K562 (cell line): ENCODE results near the gene CDCA7. TPM values are rescaled to one million over a fixed set of nuclear protein-coding genes. Genes with fewer than 3 reads are reported as not detected.

Source experiments
- GATAD2A ChIP-seq: fragments of 450-650 bp; IDR thresholded peaks from 2 replicates; pipeline ENCODE4 v1.6.1; 2017
- JUN ChIP-seq, 2 experiments: sonication (generic) in 1 of 2; formaldehyde crosslinking in 1 of 2; IDR thresholded peaks; 2 replicates each; pipeline versions ENCODE4 v1.6.1 to v1.8.0; 2012 to 2022; ENCODE audit warnings: borderline replicate concordance in 2 of 2, mild to moderate bottlenecking in 2 of 2, improper control_type of control experiment in 1 of 2, low read depth in 1 of 2, low read length in 1 of 2, missing genetic modification reagents in 1 of 2
- KAT7 ChIP-seq: sonication (generic); formaldehyde crosslinking; IDR thresholded peaks from 2 replicates; pipeline ENCODE4 v1.8.0; 2022; ENCODE audit warnings: missing genetic modification reagents, mild to moderate bottlenecking, borderline replicate concordance
- MAFF ChIP-seq: IDR thresholded peaks from 2 replicates; pipeline ENCODE4 v1.6.1; 2012; ENCODE audit warnings: low read length, improper control_type of control experiment
- MCM7 ChIP-seq, 2 experiments: fragments of 450-650 bp; IDR thresholded peaks; 2 replicates each; pipeline ENCODE4 v1.6.1; 2016 to 2018
- NKRF ChIP-seq: fragments of 450-650 bp; IDR thresholded peaks from 2 replicates; pipeline ENCODE4 v1.6.1; 2016; ENCODE audit warnings: borderline replicate concordance
- RB1 ChIP-seq: fragments of 450-650 bp; IDR thresholded peaks from 2 replicates; pipeline ENCODE4 v1.6.1; 2017; ENCODE audit warnings: low read depth, mild to moderate bottlenecking
- RERE ChIP-seq: sonication (generic); formaldehyde crosslinking; IDR thresholded peaks from 2 replicates; pipeline ENCODE4 v1.8.0; 2023; ENCODE audit warnings: missing genetic modification reagents, mild to moderate bottlenecking, borderline replicate concordance
- SIRT6 ChIP-seq: IDR thresholded peaks from one replicate; pipeline ENCODE4 v1.6.1; 2012; ENCODE audit warnings: low read depth, mild to moderate bottlenecking, control low read depth, inconsistent platforms, low read length, moderate library complexity
- SPI1 ChIP-seq: IDR thresholded peaks from 2 replicates; pipeline ENCODE4 v1.6.1; 2011; ENCODE audit warnings: low read depth, low read length, control low read depth, borderline replicate concordance
- SRSF7 ChIP-seq: fragments of 200-400 bp; formaldehyde crosslinking; optimal IDR thresholded peaks from 2 replicates; pipeline ENCODE3; 2017; ENCODE audit warnings: mild to moderate bottlenecking, low read depth, low read length
- ZBTB12 ChIP-seq: fragments of 250-450 bp; sonication (Bioruptor Pico); IDR thresholded peaks from 2 replicates; pipeline ENCODE4 v1.4.0; 2020
- ZBTB49 ChIP-seq: sonication (generic); formaldehyde crosslinking; IDR thresholded peaks from 2 replicates; pipeline ENCODE4 v1.8.0; 2022; ENCODE audit warnings: missing genetic modification reagents, mild to moderate bottlenecking, borderline replicate concordance
- ZKSCAN1 ChIP-seq: fragments of 150-350 bp; IDR thresholded peaks from 2 replicates; pipeline ENCODE4 v1.6.1; 2016; ENCODE audit warnings: low read depth, low read length
- polyA plus RNA-seq, 8 experiments: library from polyadenylated mRNA; depleted of rRNA in 4 of 8; stranded (reverse) in 5 of 8; unstranded in 3 of 8; fragments of >200 nt; fragmentation: Nextera tagmentation in 2 of 8; fragmentation: Illumina TruSeq in 1 of 8; extraction: Ambion mirVana in 2 of 8; extraction: Trizol in 1 of 8; gene quantifications; 2 replicates each; pipeline versions ENCODE4 v1.2.1 to v1.2.3, GENCODE V29; 2011 to 2014; ENCODE audit warnings: inconsistent platforms in 1 of 8, missing spikeins in 1 of 8
- total RNA-seq, 7 experiments: library from RNA; depleted of rRNA in 6 of 7; stranded (reverse); fragments of >200 nt in 6 of 7; fragmentation: Illumina TruSeq in 2 of 7; extraction: Trizol in 2 of 7; gene quantifications; 2 replicates each; pipeline versions ENCODE4 v1.2.1 to v1.2.3, GENCODE V29; 2011 to 2021; ENCODE audit warnings: low replicate concordance in 1 of 7

The CDCA7 gene
- total and polyA plus RNA-seq, 9 of the 15 experiments (the other 6 are each of a cell fraction or from before 2014, with no cell fraction given), result 28.5 to 122 (median 51.0) TPM

DNA sequence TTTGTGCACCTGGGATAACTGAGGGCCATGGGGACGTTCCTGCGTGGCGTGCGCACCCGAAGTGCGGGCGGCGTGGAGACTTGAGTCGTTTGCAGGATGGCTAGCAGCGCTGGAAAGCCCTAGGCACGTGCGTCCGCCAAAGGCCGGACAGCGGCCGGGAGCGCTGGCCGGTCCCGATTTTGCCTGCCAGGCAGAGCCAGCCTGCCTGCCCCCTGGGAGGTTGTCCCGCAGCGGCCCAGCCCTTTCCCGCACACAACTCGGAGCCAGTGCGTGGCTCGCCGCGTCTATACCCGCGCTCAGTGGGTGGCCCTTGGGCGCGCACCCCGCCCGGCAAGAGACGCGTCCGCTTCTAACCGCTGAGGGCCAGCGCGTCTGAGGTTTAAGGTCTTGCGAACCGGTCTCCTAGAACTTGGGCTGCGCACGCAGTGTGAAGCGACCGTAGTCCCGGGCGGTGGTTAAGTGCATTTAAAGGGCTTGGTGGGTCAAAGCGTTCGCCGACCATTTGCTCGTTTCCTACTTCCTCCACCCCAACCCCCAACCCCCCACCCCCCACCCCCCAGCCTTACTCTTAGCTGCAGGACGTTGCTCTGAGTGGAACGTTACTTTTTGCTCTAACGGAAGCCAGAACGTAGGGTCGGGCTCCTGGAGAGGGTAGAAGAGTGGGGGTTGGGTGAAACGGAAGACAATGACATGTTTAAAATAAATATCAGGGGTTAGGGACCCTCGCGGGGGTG is 627 bp downstream of the CDCA7 start (continued):
- TF ChIP-seq ZBTB12 (CRISPR knock-in tag) (no peak), GATAD2A (no peak), SRSF7 (no peak), ZBTB49 (0 out of 2 replicates have a peak, but pooled peaks have one; percentile 52), ZKSCAN1 (0 out of 2 replicates have a peak, but pooled peaks have one; percentile 8), MAFF (no peak), KAT7 (CRISPR knock-in tag) (0 out of 2 replicates have a peak, but pooled peaks have one; percentile 55), RERE (CRISPR knock-in tag) (no peak), SPI1 (no peak), RB1 (peak; percentile 41; the same call in 1 of the 2 replicates), MCM7 (IDR thresholded peaks at IDR 0.05) (no peak), JUN (IDR thresholded peaks at IDR 0.05; ENCODE audit: borderline replicate concordance, low read depth, low read length) (peak; percentile 6; the same call in 1 of the 2 replicates), JUN (CRISPR knock-in tag; IDR thresholded peaks at IDR 0.05; ENCODE audit: borderline replicate concordance) (no peak), SIRT6 (no peak), NKRF (peak; percentile 80)
